ENCODE data around the gene TACC2.

GRCh38 chr10:122287570-122287969 is 298.6 kb downstream of the TACC2 start:
- TF ChIP-seq CTCF (IDR thresholded peaks at IDR 0.05; ENCODE audit: insufficient read depth, low read depth, low read length) (no peak), EZH2 (IDR thresholded peaks at IDR 0.05; ENCODE audit: insufficient read depth, low read length) (no peak)

Data from astrocyte (in vitro differentiated cells and primary cell).